ENCODE results near the gene KCNT2.

- TF ChIP-seq CTCF (IDR thresholded peaks at IDR 0.05; ENCODE audit: extremely low read depth in 1 of 2, insufficient read depth in 1 of 2, low read depth in 1 of 2, low read length in 2 of 2), result no peak
- TF ChIP-seq MAX (IDR thresholded peaks at IDR 0.05; ENCODE audit: insufficient read depth, insufficient read length), result no peak
Measured at GRCh38 chr1:196366817-196367495, 241.3 kb downstream of the KCNT2 start.
